ENCODE results near the gene LYAR.

The LYAR gene

DNA sequence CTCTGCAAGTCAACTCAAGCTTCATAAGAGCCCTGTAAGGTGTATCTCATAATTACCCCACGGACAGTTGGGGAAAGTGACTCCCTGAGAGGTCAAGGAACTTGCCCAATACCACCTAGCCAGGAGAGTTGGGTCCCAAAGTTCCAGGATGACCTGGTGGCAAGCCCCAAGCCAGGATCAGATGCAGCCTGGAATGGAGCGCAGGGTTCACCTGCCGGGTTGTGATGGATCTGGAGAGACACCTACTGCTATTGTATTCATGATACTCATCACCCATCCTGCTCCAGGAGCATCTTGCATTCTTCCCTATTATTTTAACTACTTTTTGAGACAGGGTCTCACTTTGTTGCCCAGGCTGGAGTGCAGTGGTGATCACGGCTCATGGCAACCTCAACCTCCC lies 36.2 kb upstream of the LYAR start:
- ChIA-PET POLR2A (no interaction called here), CTCF (interaction anchor here (0.6 to 2.6 kb wide), 2 partner anchors 9 to 90 kb away, joined by 3 to 19 read pairs; no protein-coding TSS in a partner anchor)
- no peak for DNase-seq (ENCODE audit: extremely low spot score)

DNA sequence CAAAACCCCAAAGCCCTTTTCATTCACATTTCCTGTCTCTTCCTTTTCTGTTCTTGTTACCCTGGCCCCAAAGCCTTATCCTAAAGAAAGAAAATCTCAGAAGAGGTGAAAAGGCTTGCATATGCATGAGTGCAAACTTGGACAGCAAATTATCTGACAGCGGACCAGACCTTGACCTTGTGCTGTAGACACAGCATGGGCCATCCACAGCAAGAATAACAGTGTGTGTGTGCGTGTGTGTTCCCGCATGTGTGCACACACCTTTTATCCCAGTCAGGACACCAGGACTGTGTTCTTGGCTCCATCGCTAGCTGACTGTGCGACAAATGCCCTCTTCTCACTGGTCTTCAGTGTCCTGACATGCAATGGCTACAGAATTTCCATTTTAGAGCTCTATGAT lies 35.4 kb upstream of the LYAR start:
- TF ChIP-seq, protein P1, sequence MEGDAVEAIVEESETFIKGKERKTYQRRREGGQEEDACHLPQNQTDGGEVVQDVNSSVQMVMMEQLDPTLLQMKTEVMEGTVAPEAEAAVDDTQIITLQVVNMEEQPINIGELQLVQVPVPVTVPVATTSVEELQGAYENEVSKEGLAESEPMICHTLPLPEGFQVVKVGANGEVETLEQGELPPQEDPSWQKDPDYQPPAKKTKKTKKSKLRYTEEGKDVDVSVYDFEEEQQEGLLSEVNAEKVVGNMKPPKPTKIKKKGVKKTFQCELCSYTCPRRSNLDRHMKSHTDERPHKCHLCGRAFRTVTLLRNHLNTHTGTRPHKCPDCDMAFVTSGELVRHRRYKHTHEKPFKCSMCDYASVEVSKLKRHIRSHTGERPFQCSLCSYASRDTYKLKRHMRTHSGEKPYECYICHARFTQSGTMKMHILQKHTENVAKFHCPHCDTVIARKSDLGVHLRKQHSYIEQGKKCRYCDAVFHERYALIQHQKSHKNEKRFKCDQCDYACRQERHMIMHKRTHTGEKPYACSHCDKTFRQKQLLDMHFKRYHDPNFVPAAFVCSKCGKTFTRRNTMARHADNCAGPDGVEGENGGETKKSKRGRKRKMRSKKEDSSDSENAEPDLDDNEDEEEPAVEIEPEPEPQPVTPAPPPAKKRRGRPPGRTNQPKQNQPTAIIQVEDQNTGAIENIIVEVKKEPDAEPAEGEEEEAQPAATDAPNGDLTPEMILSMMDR (IDR thresholded peaks at IDR 0.05; ENCODE audit: control extremely low read depth, extremely low read depth, low read depth, missing control alignments): no peak
- ChIA-PET POLR2A (no interaction called here), CTCF (interaction anchor here (0.6 to 2.6 kb wide), 5 partner anchors 10 to 89 kb away, joined by 3 to 19 read pairs (median 5); no protein-coding TSS in a partner anchor)
- DNase-seq (ENCODE audit: extremely low spot score): no peak

More for the DNA sequence above, 36.2 kb upstream of the LYAR start:
- TF ChIP-seq, protein P1 (IDR thresholded peaks at IDR 0.05; ENCODE audit: control extremely low read depth, extremely low read depth, low read depth, missing control alignments): no peak

DNA sequence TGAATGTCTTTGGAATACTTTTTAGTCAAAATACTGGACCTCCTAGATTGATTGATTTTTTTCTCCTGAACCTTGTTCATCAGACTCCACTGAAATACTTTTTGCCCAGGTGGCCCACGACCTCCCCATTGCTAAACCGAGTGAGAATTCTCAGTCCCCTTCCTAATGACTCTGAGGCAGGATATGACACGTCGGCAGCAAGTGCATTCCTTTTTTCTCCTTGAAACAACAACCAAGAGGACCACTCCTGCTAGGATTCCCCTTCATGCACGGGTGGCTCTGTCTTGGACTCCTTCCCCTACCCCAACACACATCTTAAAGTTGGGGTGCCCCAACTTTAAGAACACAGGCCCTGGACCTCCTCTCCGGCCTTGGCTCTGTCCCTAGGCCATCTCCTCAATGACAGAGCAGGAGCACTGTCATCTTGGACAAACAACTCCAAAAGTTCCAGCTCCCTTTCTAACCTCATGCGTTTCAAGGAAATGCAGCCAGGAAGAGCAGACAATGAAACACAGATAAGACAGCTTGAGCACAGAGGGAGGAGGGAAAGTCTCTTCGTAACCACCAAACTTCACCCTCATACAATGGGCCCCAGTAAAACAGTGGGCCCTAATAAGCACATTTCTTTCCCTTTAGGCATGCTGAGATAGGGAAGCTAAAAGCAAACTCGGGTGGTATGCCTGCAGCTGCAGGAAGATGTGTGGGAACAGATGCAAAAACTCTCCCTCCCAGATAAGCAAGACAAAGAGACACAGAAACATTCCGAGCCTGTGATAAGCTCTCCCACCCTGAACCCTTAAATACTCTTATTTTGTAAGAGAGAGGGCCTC lies 34.0 kb upstream of the LYAR start:
- DNase-seq (ENCODE audit: extremely low spot score): no peak
- ChIA-PET CTCF (interaction anchor here (1.3 to 2.6 kb wide), 6 partner anchors 9 to 101 kb away, joined by 3 to 19 read pairs (median 4); no protein-coding TSS in a partner anchor), POLR2A (no interaction called here)
- TF ChIP-seq, protein P1 (IDR thresholded peaks at IDR 0.05; ENCODE audit: control extremely low read depth, extremely low read depth, low read depth, missing control alignments): no peak

DNA sequence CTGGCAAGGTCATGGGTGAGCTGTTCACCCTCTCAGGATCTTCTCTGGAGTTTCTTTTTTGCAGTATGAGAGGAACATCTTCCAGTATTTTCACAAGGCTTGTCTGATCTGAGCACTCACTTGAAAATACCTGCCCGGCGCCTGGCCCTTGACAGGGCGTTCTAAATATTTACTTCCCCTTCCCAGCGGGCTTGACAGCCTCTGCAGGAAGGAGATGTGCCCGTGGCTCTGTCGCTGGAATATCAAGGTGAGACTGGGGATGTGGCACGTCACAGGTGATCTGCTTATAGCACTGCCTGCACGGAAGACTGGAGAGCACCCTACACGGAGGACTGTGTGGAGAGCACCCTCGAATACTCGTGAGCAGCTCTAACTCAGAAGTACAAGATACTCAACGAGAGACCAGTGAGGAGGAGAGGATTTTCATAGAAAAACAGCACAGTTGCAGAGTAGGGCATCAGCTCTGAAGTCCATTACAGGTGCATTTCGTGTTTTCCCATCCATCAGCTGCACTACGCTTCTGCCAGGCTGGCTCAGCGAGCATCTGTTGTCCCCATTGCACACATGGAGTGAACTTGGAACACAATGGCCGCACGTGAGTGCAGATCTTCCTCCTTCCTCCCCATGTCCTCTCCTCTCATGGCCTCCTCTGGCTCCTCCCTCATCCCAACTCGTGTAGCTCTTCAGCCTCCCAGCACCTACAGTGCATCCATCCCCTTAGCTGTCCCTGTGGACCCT lies 32.2 kb upstream of the LYAR start:
- CTCF ChIA-PET: interaction anchor here (1.0 to 1.8 kb wide), 3 partner anchors 13 to 14 kb away, joined by 3 to 5 read pairs (median 5); no protein-coding TSS in a partner anchor
- DNase-seq (ENCODE audit: extremely low spot score): no peak
- TF ChIP-seq, protein P1 (IDR thresholded peaks at IDR 0.05; ENCODE audit: control extremely low read depth, extremely low read depth, low read depth, missing control alignments): no peak
- POLR2A ChIA-PET: no interaction called here

DNA sequence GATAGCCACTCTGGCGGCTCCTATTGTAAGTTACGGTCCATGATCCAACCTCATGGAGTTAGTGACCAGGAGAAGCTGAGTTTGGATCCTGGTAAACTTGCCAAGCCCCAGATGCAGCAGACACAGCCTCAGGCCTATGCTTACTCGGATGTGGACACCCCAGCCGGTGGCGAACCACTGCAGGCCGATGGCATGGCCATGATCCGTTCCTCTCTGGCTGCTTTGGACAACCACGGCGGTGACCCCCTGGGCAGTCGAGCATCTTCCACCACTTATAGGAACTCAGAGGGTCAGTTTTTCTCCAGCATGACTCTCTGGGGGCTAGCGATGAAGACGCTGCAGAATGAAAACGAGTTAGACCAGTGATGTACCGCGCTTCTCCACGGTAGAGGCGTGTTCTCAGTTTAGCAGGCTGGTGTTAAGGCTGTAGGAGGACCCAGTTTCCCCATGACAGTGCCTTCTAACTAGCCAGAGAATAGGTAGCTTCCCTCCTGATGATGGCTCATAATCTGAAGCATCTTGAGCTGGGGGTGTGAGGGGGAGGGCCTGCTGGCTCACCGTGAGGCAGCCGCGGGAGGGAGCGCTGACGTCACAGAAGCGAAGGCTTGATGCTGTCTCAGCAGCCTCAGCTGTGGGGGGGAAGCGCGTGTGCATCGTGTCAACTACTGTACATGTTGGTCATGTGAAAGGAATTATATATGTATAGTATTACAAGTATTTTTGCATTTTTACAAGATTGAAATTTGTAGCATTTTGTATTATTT lies 31.2 kb upstream of the LYAR start:
- POLR2A ChIA-PET: no interaction called here
- no peak for DNase-seq (ENCODE audit: extremely low spot score)

More for the DNA sequence above, 31.2 kb upstream of the LYAR start:
- CTCF ChIA-PET: interaction anchor here (1.2 kb wide), 1 partner anchor 15 kb away, joined by 3 read pairs; no protein-coding TSS in a partner anchor
- TF ChIP-seq, protein P1 (IDR thresholded peaks at IDR 0.05; ENCODE audit: control extremely low read depth, extremely low read depth, low read depth, missing control alignments): no peak
